GM12878 (cell line): ENCODE results near the gene EBLN2. TPM values are rescaled to one million over a fixed set of nuclear protein-coding genes. Genes with fewer than 3 reads are reported as not detected.

Experiments
- ATAC-seq: fragments of 200-7000 bp; cut with Tn5 transposase; 3 replicates; pipeline ENCODE4 v1.9.1; 2020; ENCODE audit warnings: mild to moderate bottlenecking, moderate library complexity
- BruUV-seq: library from RNA; stranded (reverse); fragments of 400-500 nt; replicated peaks from 2 replicates; lab custom pipeline; 2021; lab: Mats Ljungman, UMichigan
- CTCF ChIA-PET: fragments of 300-600 bp; sonication (Branson Sonifier 250); formaldehyde crosslinking; extraction: SDS; loops from one replicate; lab custom pipeline; 2021; ENCODE audit warnings: inconsistent platforms; lab: Yijun Ruan, JAX
- POLR2A ChIA-PET: fragments of 350-600 bp; formaldehyde crosslinking; extraction: SDS; loops from one replicate; lab custom pipeline; 2021; ENCODE audit warnings: inconsistent platforms; lab: Charles Lee
- RAD21 ChIA-PET: fragments of 300-600 bp; sonication (Branson Sonifier 250); formaldehyde crosslinking; loops from one replicate; lab custom pipeline; 2023; ENCODE audit warnings: antibody characterized with exemption; ENCODE audit not compliant: unreplicated experiment; lab: Charles Lee
- SMC1A ChIA-PET: fragments of 300-600 bp; sonication (Branson Sonifier 250); formaldehyde crosslinking; loops from one replicate; lab custom pipeline; 2023; ENCODE audit not compliant: unreplicated experiment, uncharacterized antibody; lab: Charles Lee
- DNase-seq: peaks from one replicate; pipeline ENCODE4 v3.0.0-alpha.2; 2011; ENCODE audit warnings: low read depth, low spot score
- FAIRE-seq: peaks from 3 replicates; lab custom pipeline; 2011; peaks lifted over from hg19 to GRCh38; lab: Jason Lieb, UNC
- H2AFZ ChIP-seq: 2 replicates; pipeline ENCODE4 v1.6.0; 2011; ENCODE audit warnings: low read depth, low read length, control low read depth; ENCODE audit not compliant: control insufficient read depth
- H3K27ac ChIP-seq: 2 replicates; pipeline ENCODE4 v1.5.1; 2011; ENCODE audit warnings: control low read depth; ENCODE audit not compliant: control insufficient read depth, insufficient read depth
- H3K27me3 ChIP-seq, 2 experiments: replicated peaks in 1 of 2; 2 replicates each; pipeline versions ENCODE4 v1.6.0 to v1.6.1; 2011; ENCODE audit warnings: low read length in 1 of 2; ENCODE audit not compliant: control insufficient read depth in 2 of 2, insufficient read depth in 2 of 2
- H3K36me3 ChIP-seq, 2 experiments: 2 replicates each; pipeline ENCODE4 v1.5.1; 2011; ENCODE audit warnings: low read length in 1 of 2; ENCODE audit not compliant: control insufficient read depth in 2 of 2, insufficient read depth in 2 of 2
- H3K4me1 ChIP-seq: 2 replicates; pipeline ENCODE4 v1.6.1; 2011; ENCODE audit warnings: mild to moderate bottlenecking, low read length, moderate library complexity, mixed read lengths; ENCODE audit not compliant: control insufficient read depth, insufficient read depth
- H3K4me2 ChIP-seq: 2 replicates; pipeline ENCODE4 v1.6.0; 2011; ENCODE audit warnings: control low read depth; ENCODE audit not compliant: control insufficient read depth, insufficient read depth
- H3K4me3 ChIP-seq: fragments of 200-600 bp; sonication (generic); 2 replicates; pipeline ENCODE4 v1.5.1; 2016
- H3K79me2 ChIP-seq: 2 replicates; pipeline ENCODE4 v1.6.0; 2011; ENCODE audit warnings: low read length; ENCODE audit not compliant: control insufficient read depth, insufficient read depth
- H3K9ac ChIP-seq: 2 replicates; pipeline ENCODE4 v1.8.0; 2011; ENCODE audit warnings: low read length, control low read depth, mixed read lengths; ENCODE audit not compliant: control insufficient read depth, insufficient read depth
- H3K9me3 ChIP-seq: replicated peaks from 3 replicates; pipeline ENCODE4 v1.5.1; 2011; ENCODE audit warnings: mild to moderate bottlenecking, low read length; ENCODE audit not compliant: control insufficient read depth, insufficient read depth
- H4K20me1 ChIP-seq: 2 replicates; pipeline ENCODE4 v1.6.0; 2011; ENCODE audit not compliant: control insufficient read depth, insufficient read depth
- IRF3 ChIP-seq: fragments of 450-650 bp; IDR thresholded peaks from 2 replicates; pipeline ENCODE4 v1.6.1; 2014; ENCODE audit warnings: mild to moderate bottlenecking
- JUNB ChIP-seq: IDR thresholded peaks from 2 replicates; pipeline ENCODE4 v1.6.1; 2016; ENCODE audit warnings: antibody characterized with exemption, mild to moderate bottlenecking
- WGBS: methylation state at CpG from one replicate; pipeline ENCODE4 v1.1.6; 2016; ENCODE audit warnings: low lambda C conversion rate; ENCODE audit not compliant: insufficient replicate concordance, insufficient coverage; ENCODE audit errors: missing lambda C conversion rate; 5-methylcytosine and 5-hydroxymethylcytosine counted together
- in situ Hi-C: fragments of 300-500 bp; cut with MboI; formaldehyde crosslinking; loops from 9 replicates; pipeline ENCODE4 v1.14.3; 2018; ENCODE audit warnings: mixed read lengths
- intact Hi-C: fragments of 100-400 bp; cut with micrococcal nuclease; formaldehyde crosslinking; loops from one replicate; pipeline ENCODE4 v1.14.2; 2022; ENCODE audit not compliant: unreplicated experiment
- polyA plus RNA-seq, 11 experiments: library from polyadenylated mRNA; depleted of rRNA in 4 of 11; unstranded in 6 of 11; stranded (reverse) in 5 of 11; fragments of >200 nt; fragmentation: Nextera tagmentation in 4 of 11; fragmentation: Illumina TruSeq in 1 of 11; extraction: Ambion mirVana in 4 of 11; extraction: Trizol in 1 of 11; gene quantifications; 1 replicate in 1 of 11; 2 replicates in 10 of 11; pipeline versions ENCODE4 v1.2.1 to v1.2.3, GENCODE V29; 2011 to 2016; ENCODE audit warnings: inconsistent platforms in 2 of 11, missing spikeins in 2 of 11, low read depth in 1 of 11
- total RNA-seq, 4 experiments: library from RNA; depleted of rRNA in 3 of 4; stranded (reverse); fragments of >200 nt in 3 of 4; fragmentation: Illumina TruSeq in 1 of 4; extraction: Trizol in 1 of 4; gene quantifications; 2 replicates each; pipeline versions ENCODE4 v1.2.1 to v1.2.3, GENCODE V29; 2013 to 2021
- TF ChIP-seq, protein P1 (sequence below): fragments of 450-650 bp; IDR thresholded peaks from 2 replicates; pipeline ENCODE4 v1.6.1; 2016; ENCODE audit warnings: mild to moderate bottlenecking

Gene EBLN2
- total and polyA plus RNA-seq, 10 of the 15 experiments (the other 5 are each of a cell fraction or from before 2014, with no cell fraction given) = 0.84 to 6.8 (median 3.6) TPM

DNA sequence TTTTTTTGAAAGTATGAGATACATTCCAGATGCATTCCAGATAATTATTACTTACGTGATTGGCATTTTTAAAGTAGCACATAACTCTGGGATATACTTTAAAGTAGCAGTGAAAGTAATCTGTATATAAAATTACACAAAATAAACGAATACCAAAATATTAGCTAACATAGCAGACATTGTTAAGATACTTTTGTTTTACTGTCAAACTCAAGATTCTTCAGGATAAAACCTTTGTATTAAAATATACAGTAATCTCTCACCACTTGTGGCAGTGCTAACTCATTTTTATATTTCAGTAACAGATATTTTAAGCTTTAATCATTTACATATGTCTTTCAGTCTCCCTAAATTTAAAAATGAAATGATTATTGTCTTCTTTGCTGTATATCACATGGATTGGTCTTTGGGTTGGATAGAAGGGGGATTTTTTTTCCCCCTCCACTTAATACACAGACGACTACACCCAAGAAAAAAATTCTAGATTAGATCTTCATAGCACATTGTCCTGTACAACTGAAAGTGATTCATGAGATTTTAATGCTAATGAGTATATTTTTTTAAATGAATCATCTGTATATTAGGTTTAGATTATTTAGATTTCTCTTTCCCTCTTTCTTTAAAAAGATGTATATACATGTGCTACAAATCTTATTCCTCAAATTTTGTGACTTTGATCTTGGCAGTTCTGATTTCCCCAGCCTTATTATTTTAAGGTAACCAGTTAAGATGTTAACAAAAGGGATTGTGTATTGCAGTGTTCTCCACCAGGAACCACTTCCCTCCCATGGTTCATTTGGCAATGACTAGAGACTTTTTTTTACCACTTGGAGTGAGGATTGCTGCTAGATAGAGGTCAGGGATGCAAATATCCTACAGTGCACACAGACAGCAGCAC lies 24.5 kb upstream of the EBLN2 start:
- Histone ChIP-seq H3K27ac (0 out of 2 replicates have a peak overlapping the region, but pooled peaks have one; percentile 39), H2AFZ (no peak overlapping the region), H3K4me2 (0 out of 2 replicates have a peak overlapping the region, but pooled peaks have one; percentile 30), H3K27me3 (no peaks in the 10 kb centered on the region), H3K79me2 (peaks cover 95% of the 10 kb centered on the region), H4K20me1 (peaks cover 12% of the 10 kb centered on the region; the same call in 1 of the 2 replicates), H3K9me3 (peaks cover 1% of the 10 kb centered on the region; the same call in 2 of the 3 replicates), H3K9ac (no peak overlapping the region), H3K36me3 (peaks cover 0 to 12% of the 10 kb centered on the region in 2 experiments; a peak in 3 of 4 replicates), H3K4me3 (no peak overlapping the region), H3K4me1 (peaks cover 20% of the 10 kb centered on the region)
- POLR2A ChIA-PET = no interaction called here
- FAIRE-seq (no peak), DNase-seq (no peak), ATAC-seq (peak; percentile 48)
- intact Hi-C loops (no loop called here), in situ Hi-C loops (no loop called here)
- TF ChIP-seq IRF3 = no peak
- peak; percentile 6; the same call in 1 of the 2 replicates for TF ChIP-seq JUNB
- TF ChIP-seq, protein P1, sequence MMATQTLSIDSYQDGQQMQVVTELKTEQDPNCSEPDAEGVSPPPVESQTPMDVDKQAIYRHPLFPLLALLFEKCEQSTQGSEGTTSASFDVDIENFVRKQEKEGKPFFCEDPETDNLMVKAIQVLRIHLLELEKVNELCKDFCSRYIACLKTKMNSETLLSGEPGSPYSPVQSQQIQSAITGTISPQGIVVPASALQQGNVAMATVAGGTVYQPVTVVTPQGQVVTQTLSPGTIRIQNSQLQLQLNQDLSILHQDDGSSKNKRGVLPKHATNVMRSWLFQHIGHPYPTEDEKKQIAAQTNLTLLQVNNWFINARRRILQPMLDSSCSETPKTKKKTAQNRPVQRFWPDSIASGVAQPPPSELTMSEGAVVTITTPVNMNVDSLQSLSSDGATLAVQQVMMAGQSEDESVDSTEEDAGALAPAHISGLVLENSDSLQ = peak; percentile 60; the same call in 1 of the 2 replicates
- RAD21 ChIA-PET = no interaction called here
- BruUV-seq = TSS peak; percentile 22
- SMC1A ChIA-PET = interaction anchor here (0.9 to 1.8 kb wide), 3 partner anchors 11 to 37 kb away, joined by 4 to 7 read pairs (median 4); no protein-coding TSS in a partner anchor
- CTCF ChIA-PET = interaction anchor here (0.7 to 4.1 kb wide), 2 partner anchors 8 to 20 kb away, joined by 3 to 24 read pairs; no protein-coding TSS in a partner anchor
- WGBS = 71% methylated on average over 3 of the region's 3 CpGs
